ENCODE results near the gene TARS1.

Gene TARS1

DNA sequence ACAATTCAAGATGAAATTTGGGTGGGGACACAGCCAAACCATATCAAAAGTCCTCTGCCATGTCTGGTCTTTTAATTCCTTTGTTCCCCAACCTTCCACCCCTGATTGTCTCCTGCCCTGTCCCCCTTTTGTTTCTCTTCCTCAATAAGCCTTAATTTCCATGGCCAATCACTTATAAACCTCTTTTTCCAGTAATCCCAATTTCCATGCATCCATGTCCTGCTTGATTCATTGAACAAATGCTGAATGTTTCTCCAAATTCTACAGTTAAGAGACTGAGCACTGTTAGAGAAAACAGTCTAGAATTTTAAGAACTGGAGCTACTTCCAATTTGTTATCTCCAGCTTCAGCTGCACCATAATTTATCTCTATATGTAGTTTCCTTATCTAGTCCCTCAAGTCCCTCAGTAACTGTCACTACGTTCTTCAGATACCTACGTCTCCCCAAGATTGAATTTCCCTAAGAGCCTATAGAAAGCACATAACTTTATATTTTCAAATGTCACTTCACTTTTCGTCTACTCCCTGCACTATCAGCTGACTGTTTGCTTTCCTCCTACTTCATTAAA, 34.2 kb downstream of the TARS1 start:
- H3K4me3 ChIP-seq (ENCODE audit: low read length), result no peak overlapping the region
- no peaks in the 10 kb centered on the region for H3K27me3 ChIP-seq (ENCODE audit: control insufficient read depth, insufficient read depth, low read length)
- H3K9me3 ChIP-seq (ENCODE audit: control insufficient read depth, low read length), result no peaks in the 10 kb centered on the region
- H3K9ac ChIP-seq (ENCODE audit: low read length), result no peak overlapping the region
- no peaks in the 10 kb centered on the region for H3K4me1 ChIP-seq (ENCODE audit: control insufficient read depth, insufficient read depth, low read length)
- H3K36me3 ChIP-seq (ENCODE audit: control insufficient read depth, insufficient read depth, low read length), result no peaks in the 10 kb centered on the region

DNA sequence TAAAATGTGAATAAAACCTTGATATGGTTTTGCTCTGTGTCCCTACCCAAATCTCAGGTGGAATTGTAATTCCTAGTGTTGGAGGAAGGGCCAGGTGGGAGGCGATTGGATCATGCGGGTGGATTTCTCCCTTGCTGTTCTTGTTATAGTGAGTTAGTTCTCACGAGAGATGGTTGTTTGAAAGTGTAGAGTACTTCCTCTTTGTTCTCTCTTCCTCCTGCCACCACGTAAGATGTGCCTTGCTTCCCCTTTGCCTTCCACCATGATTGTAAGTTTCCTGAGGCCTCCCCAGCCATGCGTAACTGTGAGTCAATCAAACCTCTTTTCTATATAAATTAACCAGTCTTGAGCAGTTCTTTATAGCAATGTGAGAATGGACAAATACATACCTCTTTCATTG, 34.9 kb downstream of the TARS1 start:
- no peaks in the 10 kb centered on the region for H3K4me1 ChIP-seq (ENCODE audit: control insufficient read depth, insufficient read depth, low read length)
- no peak overlapping the region for H3K9ac ChIP-seq (ENCODE audit: low read length)
- no peaks in the 10 kb centered on the region for H3K9me3 ChIP-seq (ENCODE audit: control insufficient read depth, low read length)
- H3K4me3 ChIP-seq (ENCODE audit: low read length), result no peak overlapping the region
- H3K36me3 ChIP-seq (ENCODE audit: control insufficient read depth, insufficient read depth, low read length), result no peaks in the 10 kb centered on the region
- no peaks in the 10 kb centered on the region for H3K27me3 ChIP-seq (ENCODE audit: control insufficient read depth, insufficient read depth, low read length)

DNA sequence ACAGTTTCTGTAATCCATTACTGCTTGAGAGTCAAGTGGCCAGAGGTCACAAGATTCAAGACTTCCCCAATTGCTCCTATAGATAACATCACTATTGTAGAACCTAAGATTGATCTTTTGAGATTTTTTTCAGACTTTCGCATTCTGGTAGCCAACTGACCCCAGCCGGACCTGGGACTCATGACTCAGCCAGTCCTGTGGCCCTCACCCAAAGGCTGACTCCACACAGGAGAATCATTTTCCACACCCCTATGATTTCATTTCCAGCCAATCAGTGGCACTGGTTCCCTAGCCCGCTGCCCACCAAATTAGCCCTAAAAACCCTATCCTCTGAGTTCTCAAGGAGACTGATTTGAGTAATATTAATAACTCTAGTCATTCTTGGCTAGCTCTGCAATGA, 36.2 kb downstream of the TARS1 start:
- H3K9me3 ChIP-seq (ENCODE audit: control insufficient read depth, low read length), result no peaks in the 10 kb centered on the region
- no peak overlapping the region for H3K4me3 ChIP-seq (ENCODE audit: low read length)
- no peaks in the 10 kb centered on the region for H3K36me3 ChIP-seq (ENCODE audit: control insufficient read depth, insufficient read depth, low read length)
- no peaks in the 10 kb centered on the region for H3K4me1 ChIP-seq (ENCODE audit: control insufficient read depth, insufficient read depth, low read length)
- no peaks in the 10 kb centered on the region for H3K27me3 ChIP-seq (ENCODE audit: control insufficient read depth, insufficient read depth, low read length)
- H3K9ac ChIP-seq (ENCODE audit: low read length), result no peak overlapping the region

DNA sequence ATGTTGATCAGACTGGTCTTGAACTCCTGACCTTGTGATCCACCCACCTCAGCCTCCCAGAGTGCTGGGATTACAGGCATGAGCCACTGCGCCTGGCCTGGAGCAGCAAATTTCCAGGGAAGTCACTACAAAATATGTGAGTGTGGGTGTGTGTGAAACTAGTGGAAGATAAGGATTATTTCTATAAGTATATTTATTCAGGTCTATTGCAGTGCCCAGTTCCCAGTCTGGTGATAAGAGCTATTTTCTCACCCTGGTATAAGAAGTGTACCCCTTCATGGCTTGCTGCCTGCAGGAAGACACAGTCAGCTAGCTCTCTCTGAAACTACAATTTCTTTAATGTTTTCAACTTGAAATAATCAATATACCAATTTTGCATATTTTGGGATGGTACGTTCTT, 37.1 kb downstream of the TARS1 start:
- H3K27me3 ChIP-seq (ENCODE audit: control insufficient read depth, insufficient read depth, low read length), result no peaks in the 10 kb centered on the region
- no peaks in the 10 kb centered on the region for H3K36me3 ChIP-seq (ENCODE audit: control insufficient read depth, insufficient read depth, low read length)
- H3K4me3 ChIP-seq (ENCODE audit: low read length), result no peak overlapping the region

DNA sequence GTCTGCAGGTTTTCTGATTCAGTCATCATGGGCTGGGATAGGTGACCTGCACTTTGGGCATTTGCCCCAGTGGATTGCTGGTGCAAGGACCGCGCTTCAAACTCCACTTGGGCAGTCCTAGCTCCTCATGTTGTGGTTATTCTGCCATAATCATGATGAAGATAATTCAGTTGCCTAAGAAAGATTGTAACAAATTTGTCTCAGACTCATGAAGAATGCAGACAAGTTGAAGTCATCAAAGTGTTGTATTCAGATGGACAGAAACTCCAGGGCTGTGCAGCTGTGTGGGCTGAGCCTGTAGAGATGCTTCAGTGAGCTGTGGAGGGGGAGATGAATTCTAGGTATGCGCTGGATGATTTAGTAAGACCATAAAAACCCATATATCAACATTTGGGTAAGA, 38.5 kb downstream of the TARS1 start:
- Histone ChIP-seq H3K4me1 (ENCODE audit: control insufficient read depth, insufficient read depth, low read length) (no peaks in the 10 kb centered on the region), H3K27me3 (ENCODE audit: control insufficient read depth, insufficient read depth, low read length) (no peaks in the 10 kb centered on the region), H3K36me3 (ENCODE audit: control insufficient read depth, insufficient read depth, low read length) (no peaks in the 10 kb centered on the region), H3K9me3 (ENCODE audit: control insufficient read depth, low read length) (no peaks in the 10 kb centered on the region), H3K4me3 (ENCODE audit: low read length) (no peak overlapping the region), H3K9ac (ENCODE audit: low read length) (no peak overlapping the region)

More for the DNA sequence above, 37.1 kb downstream of the TARS1 start:
- H3K9me3 ChIP-seq (ENCODE audit: control insufficient read depth, low read length), result no peaks in the 10 kb centered on the region
- H3K4me1 ChIP-seq (ENCODE audit: control insufficient read depth, insufficient read depth, low read length), result no peaks in the 10 kb centered on the region
- H3K9ac ChIP-seq (ENCODE audit: low read length), result no peak overlapping the region

DNA sequence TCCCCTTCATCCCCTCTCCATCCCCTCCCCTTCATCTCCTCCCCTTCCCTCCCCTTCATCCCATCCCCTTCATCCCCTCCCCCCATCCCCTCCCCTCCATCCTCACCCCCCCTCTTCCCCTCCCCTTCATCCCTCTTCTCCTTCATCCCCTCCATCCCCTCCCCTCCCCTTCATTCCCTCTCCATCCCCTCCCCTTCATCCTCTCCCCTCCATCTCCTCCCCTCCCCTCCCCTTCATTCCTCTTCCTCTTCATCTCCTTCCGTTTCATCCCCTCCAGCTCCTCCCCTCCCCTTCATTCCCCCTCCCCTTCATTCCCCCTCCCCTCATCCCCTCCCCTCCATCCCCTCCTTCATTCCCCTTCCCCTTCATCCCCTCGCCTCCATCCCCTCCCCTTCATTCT, 40.1 kb downstream of the TARS1 start:
- Histone ChIP-seq H3K27me3 (ENCODE audit: control insufficient read depth, insufficient read depth, low read length) (no peaks in the 10 kb centered on the region), H3K4me3 (ENCODE audit: low read length) (no peak overlapping the region), H3K4me1 (ENCODE audit: control insufficient read depth, insufficient read depth, low read length) (no peaks in the 10 kb centered on the region), H3K36me3 (ENCODE audit: control insufficient read depth, insufficient read depth, low read length) (no peaks in the 10 kb centered on the region), H3K9me3 (ENCODE audit: control insufficient read depth, low read length) (no peaks in the 10 kb centered on the region), H3K9ac (ENCODE audit: low read length) (no peak overlapping the region)

DNA sequence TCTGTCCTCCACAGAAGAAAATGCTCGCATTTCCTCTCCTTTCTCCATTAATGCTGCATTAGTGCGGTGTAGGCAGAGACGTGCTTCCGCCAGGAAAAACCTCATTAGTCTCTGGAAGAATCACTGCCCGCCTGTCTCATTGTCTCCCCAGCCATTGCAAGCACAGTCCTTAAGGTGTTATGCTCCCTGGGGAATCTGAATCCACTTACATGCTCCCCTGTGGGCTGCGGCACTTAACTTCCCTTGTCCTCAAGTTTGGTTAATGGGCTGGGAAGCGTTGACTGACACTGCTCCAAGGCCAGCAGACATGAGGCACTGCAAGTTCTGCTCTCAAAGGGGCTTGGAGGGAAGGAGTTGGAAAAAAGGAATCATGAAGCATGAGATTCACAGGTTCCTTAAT, 41.6 kb downstream of the TARS1 start:
- H3K4me1 ChIP-seq (ENCODE audit: control insufficient read depth, insufficient read depth, low read length), result no peaks in the 10 kb centered on the region
- no peaks in the 10 kb centered on the region for H3K27me3 ChIP-seq (ENCODE audit: control insufficient read depth, insufficient read depth, low read length)
- H3K36me3 ChIP-seq (ENCODE audit: control insufficient read depth, insufficient read depth, low read length), result no peaks in the 10 kb centered on the region
- no peak overlapping the region for H3K9ac ChIP-seq (ENCODE audit: low read length)
- H3K9me3 ChIP-seq (ENCODE audit: control insufficient read depth, low read length), result no peaks in the 10 kb centered on the region
- H3K4me3 ChIP-seq (ENCODE audit: low read length), result no peak overlapping the region

DNA sequence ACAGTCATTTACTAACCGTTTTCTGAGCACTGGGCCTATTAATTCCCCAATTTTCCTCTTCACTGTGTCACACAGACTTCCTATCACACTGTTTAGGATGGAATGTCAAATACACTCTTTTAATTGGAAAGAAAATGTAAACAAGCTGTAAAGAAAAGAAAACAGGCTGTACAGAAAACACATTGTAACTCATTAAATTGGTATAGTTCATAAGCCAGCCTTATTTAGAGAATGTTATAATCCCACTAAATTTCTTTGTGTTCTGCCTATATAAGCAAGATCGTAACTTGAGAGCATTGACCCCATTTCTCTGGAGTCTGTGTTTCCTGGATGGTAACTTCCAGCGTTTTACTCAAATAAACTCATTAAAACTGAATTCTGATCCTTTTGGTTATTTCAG, 46.5 kb downstream of the TARS1 start:
- Histone ChIP-seq H3K9me3 (ENCODE audit: control insufficient read depth, low read length) (no peaks in the 10 kb centered on the region), H3K4me3 (ENCODE audit: low read length) (no peak overlapping the region), H3K9ac (ENCODE audit: low read length) (no peak overlapping the region), H3K36me3 (ENCODE audit: control insufficient read depth, insufficient read depth, low read length) (no peaks in the 10 kb centered on the region), H3K4me1 (ENCODE audit: control insufficient read depth, insufficient read depth, low read length) (no peaks in the 10 kb centered on the region), H3K27me3 (ENCODE audit: control insufficient read depth, insufficient read depth, low read length) (no peaks in the 10 kb centered on the region)

DNA sequence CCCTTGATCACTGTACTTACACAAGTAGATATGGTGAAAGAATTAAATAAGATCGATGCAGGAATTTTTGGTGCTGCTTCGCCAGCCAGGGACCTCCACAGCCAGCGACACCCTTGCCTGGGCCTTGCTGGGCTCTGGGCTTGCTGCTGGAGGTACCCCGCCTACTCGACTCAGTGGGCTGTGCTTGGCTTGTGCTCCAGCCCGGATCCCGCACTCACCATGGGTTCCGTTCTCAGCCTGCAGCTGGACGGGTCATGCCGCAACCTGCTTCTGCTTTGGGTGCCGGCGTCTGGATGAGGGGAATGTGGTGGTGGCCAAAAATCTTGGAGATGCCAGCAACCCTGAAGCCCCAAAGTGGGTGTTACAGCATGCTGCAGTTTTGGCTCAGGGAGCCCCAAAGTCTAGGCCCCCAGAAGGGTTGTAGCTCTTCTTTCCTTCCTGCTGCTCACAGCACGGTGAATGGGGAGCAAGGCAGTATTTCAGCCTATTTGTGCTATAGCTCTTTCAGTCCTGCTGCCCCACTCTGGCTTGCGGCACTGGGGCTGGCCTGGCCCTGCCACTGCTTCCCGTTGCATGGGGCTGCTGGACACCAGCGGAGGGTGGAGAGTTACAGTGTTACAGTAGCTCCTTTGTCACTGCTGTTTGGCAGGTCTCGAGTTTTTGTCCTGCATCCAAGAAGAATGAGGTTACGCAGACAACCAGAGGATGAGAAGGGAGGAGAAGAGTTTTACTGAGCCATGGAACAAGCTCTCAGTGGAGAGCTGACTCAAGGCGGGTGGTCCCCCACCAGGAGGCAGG, 48.0 kb downstream of the TARS1 start:
- H3K9me3 ChIP-seq (ENCODE audit: control insufficient read depth, low read length), result no peaks in the 10 kb centered on the region
- no peak overlapping the region for H3K9ac ChIP-seq (ENCODE audit: low read length)
- H3K4me1 ChIP-seq (ENCODE audit: control insufficient read depth, insufficient read depth, low read length), result no peaks in the 10 kb centered on the region
- H3K4me3 ChIP-seq (ENCODE audit: low read length), result no peak overlapping the region
- no peaks in the 10 kb centered on the region for H3K36me3 ChIP-seq (ENCODE audit: control insufficient read depth, insufficient read depth, low read length)
- H3K27me3 ChIP-seq (ENCODE audit: control insufficient read depth, insufficient read depth, low read length), result no peaks in the 10 kb centered on the region

DNA sequence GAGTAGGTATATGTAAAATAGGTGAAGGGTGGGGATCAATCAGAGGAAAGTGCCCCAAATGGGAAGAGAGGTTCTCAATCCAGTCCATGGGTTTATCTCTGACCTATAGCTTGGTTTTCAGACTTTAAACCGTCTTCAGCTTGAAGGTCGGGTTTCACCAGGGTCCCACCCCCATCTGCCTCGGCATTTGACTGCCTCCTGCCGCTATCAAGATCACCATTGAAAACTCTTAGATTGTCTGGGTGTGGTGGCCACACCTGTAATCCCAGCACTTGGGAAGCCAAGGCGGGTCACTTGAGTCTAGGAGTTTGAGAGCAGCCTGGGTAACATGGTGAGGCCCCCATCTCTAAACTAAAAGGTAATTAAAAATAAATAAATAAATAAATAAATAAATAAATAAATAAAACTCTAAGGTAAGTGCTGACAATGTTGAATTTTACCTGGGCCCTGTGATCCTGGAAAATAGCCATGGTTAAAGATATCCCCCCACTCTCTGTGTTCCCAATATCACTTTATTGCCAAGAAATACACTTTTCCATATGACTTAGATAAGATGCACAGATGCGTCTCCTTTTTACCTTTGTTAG, 48.8 kb downstream of the TARS1 start:
- Histone ChIP-seq H3K9ac (ENCODE audit: low read length) (no peak overlapping the region), H3K4me3 (ENCODE audit: low read length) (no peak overlapping the region), H3K4me1 (ENCODE audit: control insufficient read depth, insufficient read depth, low read length) (no peaks in the 10 kb centered on the region), H3K27me3 (ENCODE audit: control insufficient read depth, insufficient read depth, low read length) (no peaks in the 10 kb centered on the region), H3K9me3 (ENCODE audit: control insufficient read depth, low read length) (no peaks in the 10 kb centered on the region), H3K36me3 (ENCODE audit: control insufficient read depth, insufficient read depth, low read length) (no peaks in the 10 kb centered on the region)

DNA sequence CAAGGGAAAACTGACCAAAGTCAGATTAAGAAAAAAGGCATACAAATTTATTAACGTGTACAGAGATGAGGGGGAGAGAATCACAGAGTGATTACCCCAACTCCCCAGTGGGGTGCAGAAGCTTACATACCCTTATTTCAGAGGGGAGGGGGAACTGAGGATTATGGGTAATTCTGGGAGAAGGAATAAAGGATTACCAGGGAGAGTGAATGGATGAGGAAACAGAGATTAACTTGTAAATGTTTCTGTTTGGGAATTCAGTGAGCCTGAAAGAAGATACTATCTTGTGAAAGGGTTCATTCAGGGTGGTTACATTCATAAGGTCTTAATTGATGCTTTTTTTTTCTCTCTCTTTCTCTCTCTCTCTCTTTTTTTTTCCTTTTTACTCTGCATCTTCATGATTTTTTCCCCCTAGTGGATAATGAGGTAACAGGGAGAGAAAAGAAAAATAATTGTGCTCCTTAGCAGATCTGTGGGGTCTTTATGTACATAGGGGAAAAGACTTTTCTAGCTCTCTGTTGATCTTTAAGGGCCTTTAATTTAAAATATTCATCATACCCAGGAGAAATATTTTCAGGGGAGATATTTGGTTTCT, 49.4 kb downstream of the TARS1 start:
- H3K9ac ChIP-seq (ENCODE audit: low read length), result no peak overlapping the region
- H3K9me3 ChIP-seq (ENCODE audit: control insufficient read depth, low read length), result no peaks in the 10 kb centered on the region
- H3K27me3 ChIP-seq (ENCODE audit: control insufficient read depth, insufficient read depth, low read length), result no peaks in the 10 kb centered on the region
- no peak overlapping the region for H3K4me3 ChIP-seq (ENCODE audit: low read length)
- no peaks in the 10 kb centered on the region for H3K36me3 ChIP-seq (ENCODE audit: control insufficient read depth, insufficient read depth, low read length)
- H3K4me1 ChIP-seq (ENCODE audit: control insufficient read depth, insufficient read depth, low read length), result no peaks in the 10 kb centered on the region

DNA sequence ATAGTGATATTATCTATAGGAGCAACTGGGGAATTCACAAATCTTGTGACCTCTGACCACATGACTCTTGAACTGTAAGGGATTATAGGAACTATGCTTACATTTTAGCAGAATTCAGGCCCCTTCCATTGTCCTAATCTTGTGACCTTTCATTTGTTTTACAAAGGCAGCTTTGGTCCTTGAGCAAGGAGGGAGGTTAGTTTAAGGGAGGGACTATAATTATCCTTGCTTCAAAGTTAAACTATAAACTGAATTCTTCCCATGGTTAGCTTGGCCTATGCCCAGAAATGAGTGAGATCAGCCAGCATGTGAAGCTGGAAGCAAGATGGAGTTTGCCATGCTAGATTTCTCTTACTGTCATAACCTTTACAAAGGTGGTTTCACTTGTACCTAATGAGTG, 51.2 kb downstream of the TARS1 start:
- no peaks in the 10 kb centered on the region for H3K27me3 ChIP-seq (ENCODE audit: control insufficient read depth, insufficient read depth, low read length)
- no peak overlapping the region for H3K4me3 ChIP-seq (ENCODE audit: low read length)
- no peaks in the 10 kb centered on the region for H3K36me3 ChIP-seq (ENCODE audit: control insufficient read depth, insufficient read depth, low read length)
- no peaks in the 10 kb centered on the region for H3K4me1 ChIP-seq (ENCODE audit: control insufficient read depth, insufficient read depth, low read length)
- H3K9ac ChIP-seq (ENCODE audit: low read length), result no peak overlapping the region
- no peaks in the 10 kb centered on the region for H3K9me3 ChIP-seq (ENCODE audit: control insufficient read depth, low read length)

All from mucosa of stomach (tissue), 1 donor.